ENCODE results near the gene NRIP1. TPM values are rescaled to one million over a fixed set of nuclear protein-coding genes. Genes with fewer than 3 reads are reported as not detected.

NRIP1 gene
- total and polyA plus RNA-seq, 2 experiments from 2014 or later, result 12.5 to 31.2 TPM

DNA sequence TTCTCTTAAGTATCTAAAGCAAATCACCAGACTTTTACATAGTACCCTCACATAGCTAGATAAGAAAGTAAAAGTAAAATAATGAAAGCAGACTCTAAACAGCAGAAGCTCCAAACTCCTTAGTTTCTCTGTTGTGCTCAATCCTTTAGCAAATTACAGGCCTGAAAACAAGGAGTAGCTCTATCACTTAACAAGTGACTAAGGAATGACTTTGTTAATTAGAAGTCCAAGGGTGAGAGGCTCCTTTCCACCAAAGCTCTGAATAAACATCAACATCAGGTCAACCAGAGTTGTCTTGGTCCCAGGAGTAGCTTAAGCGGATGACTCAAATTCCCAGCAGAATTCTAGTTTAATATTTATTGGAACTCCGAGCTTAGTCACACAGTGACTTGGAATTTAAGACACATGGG is 5.9 kb downstream of the NRIP1 start:
- Histone ChIP-seq H3K9me3 (ENCODE audit: low read depth) (no peaks in the 10 kb centered on the region), H3K9me2 (ENCODE audit: insufficient read depth) (no peaks in the 10 kb centered on the region), H4K20me1 (ENCODE audit: insufficient read depth) (peaks cover 7% of the 10 kb centered on the region; the same call in 1 of the 2 replicates), H3K79me2 (ENCODE audit: insufficient read depth) (peaks cover 100% of the 10 kb centered on the region), H3K4me3 (peak overlapping the region; percentile 96), H3K27ac (peak overlapping the region; percentile 83), H3K9ac (peak overlapping the region; percentile 91), H3F3A (ENCODE audit: insufficient read depth) (peaks cover 61% of the 10 kb centered on the region), H3K27me3 (replicated peaks; ENCODE audit: insufficient read depth) (no peaks in the 10 kb centered on the region), H3K4me1 (ENCODE audit: insufficient read depth) (peaks cover 77% of the 10 kb centered on the region), H2AFZ (peak overlapping the region; percentile 8; the same call in 1 of the 2 replicates), H3K4me2 (ENCODE audit: unreplicated experiment) (peak overlapping the region; percentile 96), H3K36me3 (ENCODE audit: low read depth) (no peaks in the 10 kb centered on the region)
- TF ChIP-seq EZH2phosphoT487 (IDR thresholded peaks at IDR 0.05; ENCODE audit: insufficient read depth, low read depth) (0 out of 2 replicates have a peak, but pooled peaks have one; percentile 56), EZH2 (IDR thresholded peaks at IDR 0.05; ENCODE audit: insufficient read depth, poor library complexity, severe bottlenecking) (no peak)
- DNase-seq, result peak; percentile 89
- in situ Hi-C loops (cut with MboI), result no loop called here
- WGBS, 2 experiments (ENCODE audit: low coverage in 1 of 2, low lambda C conversion rate in 2 of 2, missing lambda C conversion rate in 2 of 2), result 2 to 4% methylated on average over 2 of the region's 2 CpGs

GRCh38 chr21:15057285-15057684 is 7.5 kb downstream of the NRIP1 start:
- Histone ChIP-seq H3K4me1 (ENCODE audit: insufficient read depth) (peaks cover 83% of the 10 kb centered on the region), H3K9me3 (ENCODE audit: low read depth) (no peaks in the 10 kb centered on the region), H4K20me1 (ENCODE audit: insufficient read depth) (peaks cover 7% of the 10 kb centered on the region; the same call in 1 of the 2 replicates), H3K79me2 (ENCODE audit: insufficient read depth) (peaks cover 100% of the 10 kb centered on the region), H3K4me2 (ENCODE audit: unreplicated experiment) (peak overlapping the region; percentile 96), H3K27ac (peak overlapping the region; percentile 83; the same call in 1 of the 2 replicates), H3K9ac (no peak overlapping the region), H3K4me3 (peak overlapping the region; percentile 96; the same call in 1 of the 2 replicates), H2AFZ (no peak overlapping the region), H3F3A (ENCODE audit: insufficient read depth) (peaks cover 45% of the 10 kb centered on the region), H3K9me2 (ENCODE audit: insufficient read depth) (no peaks in the 10 kb centered on the region), H3K36me3 (ENCODE audit: low read depth) (no peaks in the 10 kb centered on the region), H3K27me3 (replicated peaks; ENCODE audit: insufficient read depth) (no peaks in the 10 kb centered on the region)
- in situ Hi-C loops (cut with MboI), result no loop called here
- DNase-seq, result no peak
- 75 to 79% methylated on average over 6 of the region's 6 CpGs for WGBS, 2 experiments (ENCODE audit: low coverage in 1 of 2, low lambda C conversion rate in 2 of 2, missing lambda C conversion rate in 2 of 2)
- no peak for TF ChIP-seq EZH2 (IDR thresholded peaks at IDR 0.05; ENCODE audit: insufficient read depth, poor library complexity, severe bottlenecking)

DNA sequence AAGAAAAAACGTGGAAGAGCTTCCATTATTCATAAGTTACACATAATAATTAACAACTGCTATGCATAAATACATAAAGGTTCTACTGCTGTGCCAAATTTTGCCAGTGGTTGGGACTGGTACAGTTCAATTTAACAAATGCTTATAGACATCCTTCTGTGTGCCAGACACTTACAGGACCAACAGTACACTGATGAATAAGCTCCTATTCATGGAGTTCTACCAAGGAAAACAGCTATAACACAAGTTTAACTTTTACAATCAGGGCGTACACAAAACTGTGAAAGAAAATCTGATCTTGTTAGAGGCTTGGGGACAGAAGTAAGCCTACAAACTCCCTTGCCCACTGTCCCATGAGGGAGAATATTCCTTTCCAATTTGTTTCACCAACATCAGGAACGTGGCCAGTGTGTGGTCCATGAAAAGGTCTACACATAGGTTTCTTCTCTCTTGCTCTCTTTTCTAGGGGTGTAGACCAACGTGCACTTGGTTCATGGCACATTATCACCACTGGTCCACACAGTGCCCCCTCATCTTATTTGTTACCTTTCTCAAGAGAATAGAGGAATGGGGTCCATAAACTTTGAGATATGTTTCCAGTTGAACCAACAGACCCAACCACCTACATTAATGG is 10.1 kb downstream of the NRIP1 start:
- no peaks in the 10 kb centered on the region for H3K9me2 ChIP-seq (ENCODE audit: insufficient read depth)
- no peaks in the 10 kb centered on the region for H3K9me3 ChIP-seq (ENCODE audit: low read depth)
- DNase-seq, result no peak
- H4K20me1 ChIP-seq (ENCODE audit: insufficient read depth), result peaks cover 18% of the 10 kb centered on the region; the same call in 1 of the 2 replicates
- H3K9ac ChIP-seq, result no peak overlapping the region
- H3K27ac ChIP-seq, result no peak overlapping the region
- H3F3A ChIP-seq (ENCODE audit: insufficient read depth), result peaks cover 22% of the 10 kb centered on the region
- TF ChIP-seq EZH2phosphoT487 (IDR thresholded peaks at IDR 0.05; ENCODE audit: insufficient read depth, low read depth) (no peak), EZH2 (IDR thresholded peaks at IDR 0.05; ENCODE audit: insufficient read depth, poor library complexity, severe bottlenecking) (no peak)
- H3K36me3 ChIP-seq (ENCODE audit: low read depth), result no peaks in the 10 kb centered on the region
- WGBS, 2 experiments (ENCODE audit: low coverage in 1 of 2, low lambda C conversion rate in 2 of 2, missing lambda C conversion rate in 2 of 2), result 75% methylated on average over 4 of the region's 4 CpGs
- no peak overlapping the region for H2AFZ ChIP-seq
- H3K4me3 ChIP-seq, result no peak overlapping the region
- peaks cover 100% of the 10 kb centered on the region for H3K79me2 ChIP-seq (ENCODE audit: insufficient read depth)
- H3K4me1 ChIP-seq (ENCODE audit: insufficient read depth), result peaks cover 57% of the 10 kb centered on the region
- peak overlapping the region; percentile 5 for H3K4me2 ChIP-seq (ENCODE audit: unreplicated experiment)
- in situ Hi-C loops (cut with MboI), result no loop called here
- no peaks in the 10 kb centered on the region for H3K27me3 ChIP-seq (replicated peaks; ENCODE audit: insufficient read depth)

DNA sequence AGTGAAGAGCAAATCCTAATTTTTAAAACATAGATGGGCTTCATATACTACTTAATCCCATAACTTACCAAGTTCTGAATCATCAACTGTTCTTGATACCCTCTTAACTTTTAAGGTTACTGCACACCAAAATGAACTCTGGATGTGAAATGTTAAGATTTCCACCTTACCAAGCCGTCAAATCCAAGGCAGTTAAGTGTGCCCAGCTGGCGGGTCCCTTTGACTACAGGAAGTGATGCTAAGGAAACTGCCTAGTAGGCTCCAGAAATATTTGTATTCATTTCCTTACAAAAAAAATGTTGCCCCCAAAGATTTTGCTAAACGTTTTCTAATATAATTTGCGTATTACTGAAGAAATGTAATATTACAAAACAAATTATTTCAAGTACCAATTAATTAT is 10.7 kb downstream of the NRIP1 start:
- WGBS, 2 experiments (ENCODE audit: low coverage in 1 of 2, low lambda C conversion rate in 2 of 2, missing lambda C conversion rate in 2 of 2), result 61 to 68% methylated on average over 4 of the region's 4 CpGs
- Histone ChIP-seq H3K9me2 (ENCODE audit: insufficient read depth) (no peaks in the 10 kb centered on the region), H3K4me1 (ENCODE audit: insufficient read depth) (peaks cover 51% of the 10 kb centered on the region), H4K20me1 (ENCODE audit: insufficient read depth) (peaks cover 20% of the 10 kb centered on the region; the same call in 1 of the 2 replicates), H3F3A (ENCODE audit: insufficient read depth) (peaks cover 15% of the 10 kb centered on the region), H3K27me3 (replicated peaks; ENCODE audit: insufficient read depth) (no peaks in the 10 kb centered on the region), H3K4me2 (ENCODE audit: unreplicated experiment) (no peak overlapping the region), H3K79me2 (ENCODE audit: insufficient read depth) (peaks cover 100% of the 10 kb centered on the region), H3K9me3 (ENCODE audit: low read depth) (no peaks in the 10 kb centered on the region), H3K27ac (no peak overlapping the region), H3K4me3 (no peak overlapping the region), H3K9ac (no peak overlapping the region), H2AFZ (no peak overlapping the region), H3K36me3 (ENCODE audit: low read depth) (no peaks in the 10 kb centered on the region)
- DNase-seq, result no peak
- in situ Hi-C loops (cut with MboI), result no loop called here
- TF ChIP-seq EZH2phosphoT487 (IDR thresholded peaks at IDR 0.05; ENCODE audit: insufficient read depth, low read depth), result no peak
- no peak for TF ChIP-seq EZH2 (IDR thresholded peaks at IDR 0.05; ENCODE audit: insufficient read depth, poor library complexity, severe bottlenecking)

Data from GM23248 (cell line).